ENCODE results near the gene LRBA. TPM values are rescaled to one million over a fixed set of nuclear protein-coding genes. Genes with fewer than 3 reads are reported as not detected.

Gene LRBA
- total RNA-seq, 1 donor from 2014 or later: 46.2 TPM

DNA sequence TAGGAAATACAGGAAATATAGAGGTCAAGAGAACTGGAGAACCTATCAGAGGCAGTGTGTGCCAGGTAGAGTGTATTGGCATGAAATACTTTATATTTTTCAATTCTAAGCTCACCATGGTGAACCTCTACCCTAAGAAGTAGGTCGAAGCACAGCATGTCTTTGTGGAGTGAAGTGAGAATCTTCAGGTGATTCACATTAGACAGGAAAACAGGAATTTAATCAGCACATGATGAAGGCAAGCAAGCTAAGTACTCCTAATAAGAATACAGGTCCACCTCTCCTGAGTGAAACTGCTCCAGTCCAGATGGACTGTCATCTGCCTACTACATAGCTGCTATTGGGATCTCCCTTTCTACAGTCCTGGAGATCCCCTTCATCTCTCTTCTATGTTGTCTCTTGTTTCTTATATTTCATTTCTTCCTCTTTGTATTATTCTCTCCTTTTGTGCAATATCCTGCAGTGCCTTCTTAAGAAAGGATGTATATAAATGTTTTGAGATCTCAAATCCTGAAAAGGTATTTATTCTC lies 159.0 kb downstream of the LRBA start:
- Histone ChIP-seq H3K27me3 (ENCODE audit: low read depth) (no peaks in the 10 kb centered on the region), H3K4me3 (no peak overlapping the region), H3K9me3 (no peaks in the 10 kb centered on the region), H3K4me1 (no peaks in the 10 kb centered on the region), H3K27ac (no peak overlapping the region), H3K36me3 (peaks cover 10% of the 10 kb centered on the region)
- no peak for ATAC-seq
- TF ChIP-seq, protein P1, sequence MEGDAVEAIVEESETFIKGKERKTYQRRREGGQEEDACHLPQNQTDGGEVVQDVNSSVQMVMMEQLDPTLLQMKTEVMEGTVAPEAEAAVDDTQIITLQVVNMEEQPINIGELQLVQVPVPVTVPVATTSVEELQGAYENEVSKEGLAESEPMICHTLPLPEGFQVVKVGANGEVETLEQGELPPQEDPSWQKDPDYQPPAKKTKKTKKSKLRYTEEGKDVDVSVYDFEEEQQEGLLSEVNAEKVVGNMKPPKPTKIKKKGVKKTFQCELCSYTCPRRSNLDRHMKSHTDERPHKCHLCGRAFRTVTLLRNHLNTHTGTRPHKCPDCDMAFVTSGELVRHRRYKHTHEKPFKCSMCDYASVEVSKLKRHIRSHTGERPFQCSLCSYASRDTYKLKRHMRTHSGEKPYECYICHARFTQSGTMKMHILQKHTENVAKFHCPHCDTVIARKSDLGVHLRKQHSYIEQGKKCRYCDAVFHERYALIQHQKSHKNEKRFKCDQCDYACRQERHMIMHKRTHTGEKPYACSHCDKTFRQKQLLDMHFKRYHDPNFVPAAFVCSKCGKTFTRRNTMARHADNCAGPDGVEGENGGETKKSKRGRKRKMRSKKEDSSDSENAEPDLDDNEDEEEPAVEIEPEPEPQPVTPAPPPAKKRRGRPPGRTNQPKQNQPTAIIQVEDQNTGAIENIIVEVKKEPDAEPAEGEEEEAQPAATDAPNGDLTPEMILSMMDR (IDR thresholded peaks at IDR 0.05): no peak
- DNase-seq: no peak
- intact Hi-C loops (cut with DNase I): no loop called here

DNA sequence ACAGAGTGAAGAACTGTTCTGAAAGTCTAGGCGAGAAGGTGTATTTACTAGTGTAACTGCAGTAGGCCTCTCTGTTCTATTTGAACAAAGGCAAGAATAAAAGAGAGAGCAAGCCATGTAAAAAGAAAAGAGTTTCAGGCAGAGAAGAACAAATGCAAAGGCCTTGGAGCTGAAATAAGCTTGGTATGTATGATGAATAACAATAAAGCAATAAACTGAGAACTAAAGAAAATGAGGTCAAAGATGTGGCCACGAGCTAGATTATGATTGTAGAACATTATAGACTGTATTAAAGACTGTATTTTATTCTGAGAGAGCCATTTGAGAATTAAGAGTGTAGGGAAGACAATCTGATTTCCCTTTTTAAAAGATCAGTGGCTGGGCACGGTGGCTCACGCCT lies 160.5 kb downstream of the LRBA start:
- intact Hi-C loops (cut with DNase I): no loop called here
- no peaks in the 10 kb centered on the region for H3K9me3 ChIP-seq
- H3K27ac ChIP-seq: no peak overlapping the region
- H3K4me1 ChIP-seq: no peaks in the 10 kb centered on the region
- no peaks in the 10 kb centered on the region for H3K27me3 ChIP-seq (ENCODE audit: low read depth)
- no peak for ATAC-seq
- TF ChIP-seq, protein P1 (IDR thresholded peaks at IDR 0.05): no peak
- H3K4me3 ChIP-seq: no peak overlapping the region
- H3K36me3 ChIP-seq: peaks cover 15% of the 10 kb centered on the region
- DNase-seq: no peak

- no peak for ATAC-seq
- DNase-seq: no peak
- TF ChIP-seq, protein P1 (IDR thresholded peaks at IDR 0.05): no peak
- Histone ChIP-seq H3K27ac (no peak overlapping the region), H3K4me3 (no peak overlapping the region), H3K4me1 (no peaks in the 10 kb centered on the region), H3K9me3 (no peaks in the 10 kb centered on the region), H3K36me3 (peaks cover 21% of the 10 kb centered on the region), H3K27me3 (ENCODE audit: low read depth) (no peaks in the 10 kb centered on the region)
- intact Hi-C loops (cut with DNase I): no loop called here
Measured at GRCh38 chr4:150853882-150854281, 161.2 kb downstream of the LRBA start.

DNA sequence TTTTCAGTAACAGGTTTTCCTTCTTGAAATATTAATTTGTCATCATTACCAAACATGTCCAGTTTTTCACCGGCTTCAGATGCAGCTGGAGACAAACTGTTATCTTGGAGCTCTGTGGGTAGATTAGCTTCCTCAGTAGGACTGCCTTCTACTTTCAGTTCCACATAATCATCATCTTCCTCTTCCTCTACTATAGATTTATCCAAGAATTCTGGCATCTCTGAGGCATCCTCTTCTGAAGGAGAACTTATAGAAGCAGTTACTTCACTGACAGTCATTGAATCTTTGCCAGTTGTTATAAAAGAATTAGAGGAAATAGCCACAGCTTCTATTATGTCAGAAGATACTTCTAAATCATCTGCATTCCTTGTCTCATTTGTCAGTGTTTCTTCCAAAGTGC lies 162.9 kb downstream of the LRBA start:
- TF ChIP-seq, protein P1 (IDR thresholded peaks at IDR 0.05): no peak
- Histone ChIP-seq H3K4me1 (no peaks in the 10 kb centered on the region), H3K27ac (no peak overlapping the region), H3K9me3 (no peaks in the 10 kb centered on the region), H3K36me3 (peaks cover 32% of the 10 kb centered on the region), H3K27me3 (ENCODE audit: low read depth) (no peaks in the 10 kb centered on the region), H3K4me3 (no peak overlapping the region)
- intact Hi-C loops (cut with DNase I): no loop called here
- no peak for ATAC-seq
- DNase-seq: no peak

- Histone ChIP-seq H3K27ac (no peak overlapping the region), H3K9me3 (no peaks in the 10 kb centered on the region), H3K36me3 (peaks cover 41% of the 10 kb centered on the region), H3K4me3 (no peak overlapping the region), H3K4me1 (no peaks in the 10 kb centered on the region), H3K27me3 (ENCODE audit: low read depth) (no peaks in the 10 kb centered on the region)
- no peak for DNase-seq
- TF ChIP-seq, protein P1 (IDR thresholded peaks at IDR 0.05): no peak
- ATAC-seq: no peak
- intact Hi-C loops (cut with DNase I): no loop called here
Measured at GRCh38 chr4:150849016-150849415, 166.1 kb downstream of the LRBA start.

DNA sequence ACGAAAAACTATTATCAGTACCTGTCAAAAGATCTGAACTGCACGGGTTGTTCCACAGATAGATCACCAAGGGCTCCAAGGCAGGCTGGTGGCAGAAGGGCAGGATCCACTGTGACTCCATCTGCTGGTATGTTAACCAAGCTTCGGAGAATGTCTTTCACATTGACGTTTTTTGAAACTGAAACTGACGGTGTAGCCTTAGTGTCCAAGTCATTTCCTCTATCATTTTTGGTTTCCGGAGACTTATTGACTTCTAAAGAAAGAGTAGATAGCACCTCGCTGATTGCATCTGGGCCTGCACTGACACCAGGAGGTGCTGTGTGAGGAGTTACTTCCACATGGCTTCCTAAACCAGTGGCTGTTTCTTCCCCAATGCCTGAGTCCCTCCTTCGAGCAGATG lies 186.9 kb downstream of the LRBA start:
- ATAC-seq (peak; percentile 17 to 50), DNase-seq (no peak)
- H3K27ac ChIP-seq: no peak overlapping the region
- H3K4me1 ChIP-seq: no peaks in the 10 kb centered on the region
- no peaks in the 10 kb centered on the region for H3K9me3 ChIP-seq
- no peak overlapping the region for H3K4me3 ChIP-seq
- TF ChIP-seq, protein P1 (IDR thresholded peaks at IDR 0.05): no peak
- H3K27me3 ChIP-seq (ENCODE audit: low read depth): no peaks in the 10 kb centered on the region
- H3K36me3 ChIP-seq: peaks cover 14% of the 10 kb centered on the region
- intact Hi-C loops (cut with DNase I): no loop called here

All from lower lobe of right lung (tissue), 2 donors.